Muscle of leg (tissue), 11 donors: Measurements from ENCODE around the gene TBX15. TPM values are rescaled to one million over a fixed set of nuclear protein-coding genes. Genes with fewer than 3 reads are reported as not detected.

Experiments used
- DNase-seq: peaks from one replicate; pipeline ENCODE4 v3.0.0; 2013
- H3K27ac ChIP-seq: one replicate; pipeline ENCODE4 v1.5.1; 2013; ENCODE audit warnings: mild to moderate bottlenecking, low read length, control low read depth
- H3K27me3 ChIP-seq: one replicate; pipeline ENCODE4 v1.6.1; 2013; ENCODE audit warnings: low read length; ENCODE audit not compliant: control insufficient read depth, insufficient read depth
- H3K36me3 ChIP-seq: one replicate; pipeline ENCODE4 v1.6.1; 2013; ENCODE audit warnings: low read length; ENCODE audit not compliant: control insufficient read depth, insufficient read depth
- H3K4me1 ChIP-seq: one replicate; pipeline ENCODE4 v1.6.1; 2013; ENCODE audit warnings: low read length; ENCODE audit not compliant: control insufficient read depth, insufficient read depth
- H3K4me3 ChIP-seq: one replicate; pipeline ENCODE4 v1.5.1; 2013; ENCODE audit warnings: low read length, control low read depth
- H3K9me3 ChIP-seq: replicated peaks from 2 replicates; pipeline ENCODE4 v1.6.1; 2013; ENCODE audit warnings: low read depth, low read length; ENCODE audit not compliant: control insufficient read depth
- WGBS: methylation state at CpG from one replicate; pipeline ENCODE4 v1.1.5; 2013; ENCODE audit warnings: missing lambda C conversion rate; ENCODE audit not compliant: insufficient coverage; 5-methylcytosine and 5-hydroxymethylcytosine counted together
- polyA plus RNA-seq, 8 donors: library from polyadenylated mRNA; unstranded; fragments of 120-200 nt; gene quantifications; one replicate each; pipeline versions ENCODE4 v1.2.1 to v1.2.3, GENCODE V29; 2013; ENCODE audit warnings: inconsistent platforms in 1 of 8, low replicate concordance in 1 of 8; ENCODE audit not compliant: insufficient read length in 8 of 8, insufficient read depth in 1 of 8
- total RNA-seq: library from RNA; stranded (reverse); fragments of 120-200 nt; gene quantifications from one replicate; pipeline ENCODE4 v1.2.4, GENCODE V29; 2013

TBX15 gene
- total and polyA plus RNA-seq, 9 donors: 41.4 to 72.7 (median 53.8) TPM

- peaks cover 80% of the 10 kb centered on the region for H3K27me3 ChIP-seq
- WGBS: 54% methylated on average over 39 of the region's 53 CpGs
Observed at GRCh38 chr1:118992868-118993699, 4.9 kb upstream of the TBX15 start.

GRCh38 chr1:118992237-118992825, 4.2 kb upstream of the TBX15 start:
- Histone ChIP-seq H3K4me1 (peaks cover 21% of the 10 kb centered on the region), H3K27ac (no peak overlapping the region), H3K36me3 (no peaks in the 10 kb centered on the region), H3K4me3 (no peak overlapping the region), H3K27me3 (peaks cover 83% of the 10 kb centered on the region), H3K9me3 (no peaks in the 10 kb centered on the region)
- DNase-seq: no peak
- 75% methylated on average over 4 of the region's 22 CpGs for WGBS

More at GRCh38 chr1:118992868-118993699, 4.9 kb upstream of the TBX15 start:
- no peak for DNase-seq
- Histone ChIP-seq H3K36me3 (no peaks in the 10 kb centered on the region), H3K9me3 (no peaks in the 10 kb centered on the region), H3K4me1 (peaks cover 24% of the 10 kb centered on the region), H3K4me3 (no peak overlapping the region), H3K27ac (no peak overlapping the region)

GRCh38 chr1:118991448-118991847, 3.3 kb upstream of the TBX15 start:
- DNase-seq: no peak
- Histone ChIP-seq H3K4me3 (no peak overlapping the region), H3K27me3 (peaks cover 81% of the 10 kb centered on the region), H3K36me3 (no peaks in the 10 kb centered on the region), H3K4me1 (peaks cover 21% of the 10 kb centered on the region), H3K9me3 (no peaks in the 10 kb centered on the region), H3K27ac (peak overlapping the region; percentile 97)
- WGBS: 80% methylated on average over 1 of the region's 4 CpGs

- Histone ChIP-seq H3K9me3 (no peaks in the 10 kb centered on the region), H3K36me3 (no peaks in the 10 kb centered on the region), H3K27ac (peak overlapping the region; percentile 97), H3K27me3 (peaks cover 81% of the 10 kb centered on the region), H3K4me1 (peaks cover 21% of the 10 kb centered on the region), H3K4me3 (no peak overlapping the region)
- WGBS: 36% methylated on average over 4 of the region's 8 CpGs
- peak; percentile 82 for DNase-seq
Observed at GRCh38 chr1:118990513-118991152, 2.5 kb upstream of the TBX15 start.

- Histone ChIP-seq H3K4me3 (no peak overlapping the region), H3K4me1 (peaks cover 21% of the 10 kb centered on the region), H3K27ac (peak overlapping the region; percentile 97), H3K36me3 (no peaks in the 10 kb centered on the region), H3K27me3 (peaks cover 85% of the 10 kb centered on the region), H3K9me3 (no peaks in the 10 kb centered on the region)
- 31% methylated on average over 21 of the region's 22 CpGs for WGBS
- peak; percentile 73 for DNase-seq
Observed at GRCh38 chr1:118989878-118990378, 1.8 kb upstream of the TBX15 start.

GRCh38 chr1:118989006-118989815, 1.1 kb upstream of the TBX15 start:
- peak overlapping the region; percentile 78 for H3K4me3 ChIP-seq
- peaks cover 85% of the 10 kb centered on the region for H3K27me3 ChIP-seq
- peaks cover 27% of the 10 kb centered on the region for H3K4me1 ChIP-seq
- H3K36me3 ChIP-seq: peaks cover 2% of the 10 kb centered on the region
- DNase-seq: peak; percentile 83
- peak overlapping the region; percentile 97 for H3K27ac ChIP-seq
- no peaks in the 10 kb centered on the region for H3K9me3 ChIP-seq
- 2% methylated on average over 27 of the region's 44 CpGs for WGBS

GRCh38 chr1:118987468-118988185, 516 bp downstream of the TBX15 start:
- H3K4me3 ChIP-seq: peak overlapping the region; percentile 78
- H3K27ac ChIP-seq: peak overlapping the region; percentile 97
- WGBS: under 1% methylated on average over 55 of the region's 65 CpGs
- peaks cover 9% of the 10 kb centered on the region for H3K36me3 ChIP-seq
- peaks cover 40% of the 10 kb centered on the region for H3K4me1 ChIP-seq
- H3K27me3 ChIP-seq: peaks cover 85% of the 10 kb centered on the region
- no peak for DNase-seq
- no peaks in the 10 kb centered on the region for H3K9me3 ChIP-seq

- Histone ChIP-seq H3K4me1 (peaks cover 40% of the 10 kb centered on the region), H3K4me3 (peak overlapping the region; percentile 78), H3K9me3 (no peaks in the 10 kb centered on the region), H3K27me3 (peaks cover 77% of the 10 kb centered on the region), H3K27ac (peak overlapping the region; percentile 97), H3K36me3 (peaks cover 9% of the 10 kb centered on the region)
- WGBS: under 1% methylated on average over 37 of the region's 42 CpGs
- DNase-seq: peak; percentile 86
Observed at GRCh38 chr1:118986555-118987467, 1.3 kb downstream of the TBX15 start.
